OCI-LY1 (cell line): ENCODE results near the gene DOCK3.

Experiments used
- EZH2 ChIP-seq: fragments of 200-600 bp; sonication (generic), shearing (Covaris generic); IDR thresholded peaks from 2 replicates; pipeline ENCODE4 v1.8.0; 2017; ENCODE audit warnings: borderline replicate concordance, mixed run types, mild to moderate bottlenecking, antibody characterized with exemption, low read length, moderate library complexity, mixed read lengths
- TF ChIP-seq, protein P1 (sequence below): fragments of 200-600 bp; sonication (generic), shearing (Covaris generic); IDR thresholded peaks from 2 replicates; pipeline ENCODE4 v1.5.1; 2017; ENCODE audit warnings: mild to moderate bottlenecking, antibody characterized with exemption, low read length, moderate library complexity, mixed read lengths

DNA sequence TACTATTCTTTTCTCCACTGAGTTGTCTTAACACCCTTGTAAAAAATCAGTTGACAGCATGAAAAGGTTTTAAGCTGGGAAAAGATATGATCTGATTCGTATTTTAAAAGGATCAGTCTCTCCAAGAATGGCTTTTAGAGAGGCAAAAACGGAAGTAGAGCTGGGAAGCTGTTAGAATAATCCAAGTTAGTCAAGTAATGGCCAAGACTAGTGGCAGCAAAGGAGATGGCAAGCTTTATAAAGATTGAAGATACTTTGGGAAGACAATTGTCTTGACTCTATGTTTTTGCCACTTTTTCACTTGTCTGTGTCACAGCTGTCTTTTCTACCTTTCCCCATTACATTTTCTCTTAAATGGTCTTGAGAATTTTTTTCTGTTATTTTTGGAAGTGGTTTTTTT lies 466.8 kb downstream of the DOCK3 start:
- TF ChIP-seq, protein P1, sequence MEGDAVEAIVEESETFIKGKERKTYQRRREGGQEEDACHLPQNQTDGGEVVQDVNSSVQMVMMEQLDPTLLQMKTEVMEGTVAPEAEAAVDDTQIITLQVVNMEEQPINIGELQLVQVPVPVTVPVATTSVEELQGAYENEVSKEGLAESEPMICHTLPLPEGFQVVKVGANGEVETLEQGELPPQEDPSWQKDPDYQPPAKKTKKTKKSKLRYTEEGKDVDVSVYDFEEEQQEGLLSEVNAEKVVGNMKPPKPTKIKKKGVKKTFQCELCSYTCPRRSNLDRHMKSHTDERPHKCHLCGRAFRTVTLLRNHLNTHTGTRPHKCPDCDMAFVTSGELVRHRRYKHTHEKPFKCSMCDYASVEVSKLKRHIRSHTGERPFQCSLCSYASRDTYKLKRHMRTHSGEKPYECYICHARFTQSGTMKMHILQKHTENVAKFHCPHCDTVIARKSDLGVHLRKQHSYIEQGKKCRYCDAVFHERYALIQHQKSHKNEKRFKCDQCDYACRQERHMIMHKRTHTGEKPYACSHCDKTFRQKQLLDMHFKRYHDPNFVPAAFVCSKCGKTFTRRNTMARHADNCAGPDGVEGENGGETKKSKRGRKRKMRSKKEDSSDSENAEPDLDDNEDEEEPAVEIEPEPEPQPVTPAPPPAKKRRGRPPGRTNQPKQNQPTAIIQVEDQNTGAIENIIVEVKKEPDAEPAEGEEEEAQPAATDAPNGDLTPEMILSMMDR, result no peak
- no peak for TF ChIP-seq EZH2
